IMR-90 (cell line): ENCODE data around the gene AKAP7. TPM values are rescaled to one million over a fixed set of nuclear protein-coding genes. Genes with fewer than 3 reads are reported as not detected.

Experiments
- ATAC-seq: fragments of 200-7000 bp; cut with Tn5 transposase; 2 replicates; pipeline ENCODE4 v1.9.1; 2020; ENCODE audit warnings: low read depth, mild to moderate bottlenecking, moderate library complexity
- BruUV-seq: library from RNA; stranded (reverse); fragments of 400-500 nt; replicated peaks from 2 replicates; lab custom pipeline; 2021; lab: Mats Ljungman, UMichigan
- CTCF ChIA-PET: fragments of 300-600 bp; formaldehyde crosslinking; extraction: SDS; loops from one replicate; lab custom pipeline; 2021; ENCODE audit warnings: antibody characterized with exemption; lab: Yijun Ruan, JAX
- POLR2A ChIA-PET: fragments of 300-600 bp; sonication (Branson Sonifier 250); formaldehyde crosslinking; loops from one replicate; lab custom pipeline; 2022; ENCODE audit warnings: antibody characterized with exemption; ENCODE audit not compliant: unreplicated experiment; lab: Charles Lee
- DNase-seq: peaks from one replicate; pipeline ENCODE4 v3.0.0; 2013
- H2AFZ ChIP-seq: replicated peaks from 2 replicates; pipeline ENCODE3; 2013; ENCODE audit warnings: low read length, mild to moderate bottlenecking; ENCODE audit not compliant: poor library complexity
- H2AK5ac ChIP-seq: 2 replicates; pipeline ENCODE4 v1.6.1; 2013; ENCODE audit warnings: low read depth, low read length, inconsistent platforms
- H2AK9ac ChIP-seq: replicated peaks from 2 replicates; pipeline ENCODE3; 2013; ENCODE audit warnings: mild to moderate bottlenecking, low read depth, low read length, moderate library complexity; ENCODE audit not compliant: poor library complexity
- H2BK120ac ChIP-seq: 2 replicates; pipeline ENCODE4 v1.6.1; 2013; ENCODE audit warnings: low read depth, low read length, inconsistent platforms
- H2BK15ac ChIP-seq: 3 replicates; pipeline ENCODE4 v1.6.1; 2013; ENCODE audit warnings: low read depth, low read length, inconsistent platforms
- H2BK20ac ChIP-seq: 2 replicates; pipeline ENCODE4 v1.6.1; 2013; ENCODE audit warnings: low read depth, mild to moderate bottlenecking, inconsistent platforms, low read length, moderate library complexity
- H2BK5ac ChIP-seq: 2 replicates; pipeline ENCODE4 v1.6.1; 2013; ENCODE audit warnings: mild to moderate bottlenecking, low read depth, low read length, inconsistent platforms; ENCODE audit not compliant: poor library complexity, severe bottlenecking
- H3K14ac ChIP-seq: replicated peaks from 2 replicates; pipeline ENCODE4 v1.6.1; 2013; ENCODE audit warnings: low read depth, low read length, inconsistent platforms
- H3K18ac ChIP-seq: 2 replicates; pipeline ENCODE4 v1.6.1; 2013; ENCODE audit warnings: low read depth, low read length, control low read depth
- H3K23ac ChIP-seq: 2 replicates; pipeline ENCODE4 v1.6.1; 2013; ENCODE audit warnings: low read depth, low read length, inconsistent platforms
- H3K27ac ChIP-seq: 2 replicates; pipeline ENCODE4 v1.5.1; 2013; ENCODE audit warnings: mild to moderate bottlenecking, control low read depth, low read length; ENCODE audit not compliant: insufficient read depth
- H3K27me3 ChIP-seq: 2 replicates; pipeline ENCODE4 v1.6.1; 2013; ENCODE audit warnings: low read length; ENCODE audit not compliant: control insufficient read depth, insufficient read depth
- H3K36me3 ChIP-seq: 2 replicates; pipeline ENCODE4 v1.6.1; 2013; ENCODE audit warnings: low read length, mixed read lengths; ENCODE audit not compliant: control insufficient read depth, insufficient read depth
- H3K4ac ChIP-seq: 2 replicates; pipeline ENCODE4 v1.6.1; 2013; ENCODE audit warnings: low read depth, low read length, inconsistent platforms
- H3K4me1 ChIP-seq: 2 replicates; pipeline ENCODE4 v1.6.1; 2013; ENCODE audit warnings: low read length, mixed read lengths; ENCODE audit not compliant: control insufficient read depth, insufficient read depth
- H3K4me2 ChIP-seq: 2 replicates; pipeline ENCODE4 v1.6.1; 2013; ENCODE audit warnings: low read depth, mild to moderate bottlenecking, control low read depth, low read length, moderate library complexity
- H3K4me3 ChIP-seq: 2 replicates; pipeline ENCODE4 v1.5.1; 2013; ENCODE audit warnings: low read depth, mild to moderate bottlenecking, control low read depth, low read length, moderate library complexity; ENCODE audit not compliant: insufficient read depth
- H3K56ac ChIP-seq: 2 replicates; pipeline ENCODE4 v1.6.1; 2013; ENCODE audit warnings: low read length, inconsistent platforms; ENCODE audit not compliant: insufficient read depth; ENCODE audit errors: extremely low read depth
- H3K79me1 ChIP-seq, 2 experiments: 2 replicates each; pipeline ENCODE4 v1.6.1; 2013; ENCODE audit warnings: low read length in 2 of 2, inconsistent platforms in 1 of 2, low read depth in 1 of 2
- H3K9ac ChIP-seq: 2 replicates; pipeline ENCODE4 v1.6.1; 2013; ENCODE audit warnings: low read depth, low read length, control low read depth
- H3K9me1 ChIP-seq: 2 replicates; pipeline ENCODE4 v1.6.1; 2013; ENCODE audit warnings: low read length, inconsistent platforms; ENCODE audit not compliant: insufficient read depth
- H3K9me3 ChIP-seq: 2 replicates; pipeline ENCODE4 v1.6.1; 2013; ENCODE audit warnings: low read length; ENCODE audit not compliant: control insufficient read depth, insufficient read depth
- H4K20me1 ChIP-seq: 2 replicates; pipeline ENCODE4 v1.6.1; 2013; ENCODE audit warnings: low read length, inconsistent platforms; ENCODE audit not compliant: insufficient read depth
- H4K5ac ChIP-seq: 2 replicates; pipeline ENCODE4 v1.6.1; 2013; ENCODE audit warnings: mild to moderate bottlenecking, low read depth, low read length, control low read depth
- H4K8ac ChIP-seq, 2 experiments: 2 replicates each; pipeline ENCODE4 v1.6.1; 2013; ENCODE audit warnings: low read depth in 2 of 2, low read length in 2 of 2, control low read depth in 1 of 2, inconsistent platforms in 1 of 2
- H4K91ac ChIP-seq: 2 replicates; pipeline ENCODE4 v1.6.1; 2013; ENCODE audit warnings: low read depth, low read length, inconsistent platforms; ENCODE audit not compliant: insufficient read depth
- BHLHE40 ChIP-seq: fragments of 150-350 bp; IDR thresholded peaks from 2 replicates; pipeline ENCODE4 v1.6.1; 2016; ENCODE audit warnings: mild to moderate bottlenecking, low read depth, low read length
- CEBPB ChIP-seq: IDR thresholded peaks from 2 replicates; pipeline ENCODE4 v1.6.1; 2012; ENCODE audit warnings: low read depth, low read length, improper control_type of control experiment
- CTCF ChIP-seq: conservative IDR thresholded peaks from 2 replicates; pipeline ENCODE4 v1.5.1; 2012; ENCODE audit warnings: mild to moderate bottlenecking, low read depth, low read length, improper control_type of control experiment
- ELK1 ChIP-seq: fragments of 150-350 bp; IDR thresholded peaks from 2 replicates; pipeline ENCODE4 v1.6.1; 2016; ENCODE audit warnings: low read depth, mild to moderate bottlenecking, low read length, moderate library complexity, borderline replicate concordance
- MAFK ChIP-seq: IDR thresholded peaks from 2 replicates; pipeline ENCODE4 v1.6.1; 2012; ENCODE audit warnings: low read depth, low read length, improper control_type of control experiment
- MAZ ChIP-seq: IDR thresholded peaks from 2 replicates; pipeline ENCODE4 v1.6.1; 2012; ENCODE audit warnings: low read depth, mild to moderate bottlenecking, low read length, improper control_type of control experiment, moderate library complexity, borderline replicate concordance
- POLR2A ChIP-seq: IDR thresholded peaks from 2 replicates; pipeline ENCODE4 v1.6.1; 2012; ENCODE audit warnings: mild to moderate bottlenecking, low read depth, low read length
- RAD21 ChIP-seq: IDR thresholded peaks from 2 replicates; pipeline ENCODE4 v1.6.1; 2012; ENCODE audit warnings: low read length, improper control_type of control experiment
- RCOR1 ChIP-seq: IDR thresholded peaks from 2 replicates; pipeline ENCODE4 v1.6.1; 2012; ENCODE audit warnings: mild to moderate bottlenecking, low read length, improper control_type of control experiment; ENCODE audit not compliant: insufficient replicate concordance
- SMC3 ChIP-seq: fragments of 150-350 bp; IDR thresholded peaks from 2 replicates; pipeline ENCODE4 v1.6.1; 2016; ENCODE audit warnings: low read depth, mild to moderate bottlenecking, antibody characterized with exemption, low read length, moderate library complexity
- USF2 ChIP-seq: fragments of 150-350 bp; IDR thresholded peaks from 2 replicates; pipeline ENCODE4 v1.6.1; 2017; ENCODE audit warnings: mild to moderate bottlenecking, antibody characterized with exemption, low read length, low read depth
- WGBS, 2 experiments: methylation state at CpG; one replicate each; pipeline versions ENCODE4 v1.1.5 to v1.1.7; 2013; ENCODE audit warnings: missing lambda C conversion rate in 2 of 2; ENCODE audit not compliant: insufficient read length in 1 of 2; ENCODE audit errors: extremely low coverage in 2 of 2; 5-methylcytosine and 5-hydroxymethylcytosine counted together
- dilution Hi-C: fragments of 300-500 bp; cut with HindIII; formaldehyde crosslinking; loops from one replicate; pipeline ENCODE4 v1.14.3; 2018; ENCODE audit warnings: low sequenced_read_pairs; ENCODE audit not compliant: unreplicated experiment
- in situ Hi-C: fragments of 300-500 bp; cut with MboI; formaldehyde crosslinking; loops from 3 replicates; pipeline ENCODE4 v1.14.3; 2019; ENCODE audit warnings: low sequenced_read_pairs, inconsistent platforms, mixed read lengths
- intact Hi-C: fragments of 100-400 bp; cut with micrococcal nuclease; formaldehyde crosslinking; loops from 2 replicates; pipeline ENCODE4 v1.10.0; 2022
- polyA plus RNA-seq, 3 experiments: library from polyadenylated mRNA; depleted of rRNA; stranded (reverse); fragments of >200 nt; gene quantifications; 2 replicates each; pipeline ENCODE4 v1.2.3, GENCODE V29; 2012; ENCODE audit warnings: low replicate concordance in 1 of 3
- total RNA-seq: library from RNA; depleted of rRNA; stranded (reverse); fragments of >200 nt; gene quantifications from 2 replicates; pipeline ENCODE4 v1.2.3, GENCODE V29; 2012

AKAP7 gene
- total and polyA plus RNA-seq, 2 of the 4 experiments (the other 2 are of a cell fraction), result 0.54 to 1.1 TPM

DNA sequence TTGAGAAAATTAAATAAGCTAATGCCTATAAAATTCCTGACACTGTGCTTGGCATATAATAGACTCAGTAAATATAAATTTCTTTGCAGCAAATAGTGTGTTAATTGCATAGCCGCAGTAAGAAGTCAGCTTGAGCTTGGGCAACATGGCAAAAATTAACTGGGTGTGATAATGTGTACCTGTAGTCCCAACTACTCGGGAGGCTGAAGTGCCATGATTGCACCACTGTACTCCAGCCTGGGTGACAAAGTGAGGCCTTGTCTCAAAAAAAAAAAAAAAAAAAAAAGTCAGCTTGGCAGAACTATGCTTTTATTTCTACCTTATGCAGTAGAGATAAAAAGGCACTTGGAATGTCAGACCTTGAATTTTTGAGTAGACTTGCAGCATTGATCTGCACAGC lies 121.8 kb downstream of the AKAP7 start:
- no peak overlapping the region for H3K9ac ChIP-seq
- ChIA-PET POLR2A (no interaction called here), CTCF (no interaction called here)
- no peak overlapping the region for H2BK15ac ChIP-seq
- no peak overlapping the region for H2AK5ac ChIP-seq
- no peak overlapping the region for H3K4ac ChIP-seq
- no CpG with 5 or more reads among the region's 2 CpGs for WGBS, 2 experiments
- no peak overlapping the region for H2BK120ac ChIP-seq
- no peaks in the 10 kb centered on the region for H3K36me3 ChIP-seq
- no peak overlapping the region for H3K56ac ChIP-seq
- no peaks in the 10 kb centered on the region for H4K20me1 ChIP-seq
- no peak overlapping the region for H3K27ac ChIP-seq
- H3K18ac ChIP-seq, result no peak overlapping the region
- H2AK9ac ChIP-seq, result no peak overlapping the region
- H3K9me1 ChIP-seq, result no peaks in the 10 kb centered on the region; the same call in 1 of the 2 replicates
- no peak overlapping the region for H2BK5ac ChIP-seq
- H4K91ac ChIP-seq, result no peak overlapping the region
- H3K4me2 ChIP-seq, result no peak overlapping the region
- BruUV-seq, result no TSS peak
- no peak overlapping the region for H2AFZ ChIP-seq
- H3K79me1 ChIP-seq, result no peaks in the 10 kb centered on the region
- no peak overlapping the region for H3K4me3 ChIP-seq
- DNase-seq, result no peak
- H3K27me3 ChIP-seq, result no peaks in the 10 kb centered on the region
- intact Hi-C loops, result loop anchor here (10.0 kb wide), 1 partner anchor 372 kb away; no protein-coding TSS in a partner anchor
- H3K14ac ChIP-seq, result no peak overlapping the region
- no peak for ATAC-seq
- 0 out of 2 replicates have a peak, but pooled peaks cover 2% of the 10 kb centered on the region for H3K9me3 ChIP-seq
- no peak overlapping the region for H2BK20ac ChIP-seq
- H3K4me1 ChIP-seq, result no peaks in the 10 kb centered on the region
- H4K8ac ChIP-seq, result no peak overlapping the region
- H4K5ac ChIP-seq, result no peak overlapping the region
- TF ChIP-seq MAFK (no peak), POLR2A (no peak), BHLHE40 (no peak), USF2 (no peak), RCOR1 (no peak), CTCF (no peak), CEBPB (no peak), RAD21 (no peak), ELK1 (no peak), MAZ (no peak), SMC3 (no peak)
- dilution Hi-C loops, result no loop called here
- in situ Hi-C loops, result no loop called here
- H3K23ac ChIP-seq, result no peak overlapping the region
